DMS 273 (cell line): ENCODE measurements around the gene PCNX3.
A peak's percentile ranks its signal among the peaks of the same experiment; 100 is the strongest.

ENCODE experiments used
- DNase-seq: peaks from one replicate; lab custom pipeline; 2025; ENCODE audit not compliant: unreplicated experiment; lab: John Stamatoyannopoulos, UW

PCNX3 gene

DNA sequence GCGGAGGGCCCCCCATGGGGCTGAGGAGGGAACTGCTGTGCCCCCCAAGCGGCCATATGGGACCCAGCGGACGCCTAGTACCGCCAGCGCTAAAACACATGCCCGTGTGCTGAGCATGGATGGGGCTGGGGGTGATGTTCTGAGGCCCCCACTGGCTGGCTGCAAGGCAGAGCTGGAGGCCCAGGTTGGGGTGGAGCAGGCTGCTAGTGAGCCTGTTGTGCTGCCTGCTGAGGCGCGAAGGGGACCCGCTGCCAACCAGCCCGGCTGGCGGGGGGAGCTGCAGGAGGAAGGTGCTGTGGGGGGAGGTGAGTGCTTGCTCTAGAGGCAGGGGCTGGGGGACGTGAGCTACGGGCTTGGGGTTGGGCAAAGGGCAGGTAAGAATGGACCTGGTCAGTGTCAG lies 3.2 kb downstream of the PCNX3 start:
- no peak for DNase-seq

GRCh38 chr11:65619281-65619928 lies 3.8 kb downstream of the PCNX3 start:
- DNase-seq: no peak

GRCh38 chr11:65620666-65621065 lies 5.1 kb downstream of the PCNX3 start:
- DNase-seq: no peak

GRCh38 chr11:65621460-65621859 lies 5.9 kb downstream of the PCNX3 start:
- DNase-seq: no peak

DNA sequence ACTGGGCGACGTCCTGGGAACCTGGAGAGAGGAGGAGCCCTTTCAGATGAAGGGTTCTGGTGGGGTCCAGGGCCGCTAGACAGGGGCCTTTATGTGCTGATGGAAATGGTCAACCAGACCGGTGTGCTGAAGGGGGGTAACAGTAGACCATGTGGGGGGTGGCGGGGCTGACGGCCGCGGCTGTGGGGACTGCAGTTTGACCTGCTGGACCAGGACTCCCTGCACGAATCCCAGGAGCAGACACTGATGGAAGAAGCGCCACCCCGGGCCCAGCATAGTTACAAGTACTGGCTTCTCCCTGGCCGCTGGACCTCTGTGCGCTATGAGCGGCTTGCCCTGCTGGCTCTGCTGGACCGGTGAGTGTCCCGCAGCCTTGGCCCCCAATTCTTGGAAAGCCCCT lies 6.4 kb downstream of the PCNX3 start:
- DNase-seq: no peak

DNA sequence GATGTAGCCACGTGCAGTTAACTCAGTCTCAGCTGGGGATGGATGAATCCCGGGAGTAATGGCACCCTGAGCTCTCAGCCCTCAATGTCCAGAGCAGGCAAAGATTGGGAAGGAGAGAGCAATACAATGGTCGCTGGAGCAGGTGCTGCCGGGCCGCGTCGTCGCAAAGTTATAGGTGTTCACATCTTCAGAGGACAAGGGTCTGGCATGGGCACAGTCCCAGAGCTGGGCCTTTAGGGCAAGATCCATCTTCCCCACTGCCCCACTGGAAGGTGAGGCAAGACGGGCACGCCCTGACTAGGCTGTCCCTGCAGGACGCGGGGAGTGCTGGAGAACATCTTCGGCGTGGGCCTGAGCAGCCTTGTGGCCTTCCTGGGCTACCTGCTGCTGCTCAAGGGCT lies 7.6 kb downstream of the PCNX3 start:
- no peak for DNase-seq

DNA sequence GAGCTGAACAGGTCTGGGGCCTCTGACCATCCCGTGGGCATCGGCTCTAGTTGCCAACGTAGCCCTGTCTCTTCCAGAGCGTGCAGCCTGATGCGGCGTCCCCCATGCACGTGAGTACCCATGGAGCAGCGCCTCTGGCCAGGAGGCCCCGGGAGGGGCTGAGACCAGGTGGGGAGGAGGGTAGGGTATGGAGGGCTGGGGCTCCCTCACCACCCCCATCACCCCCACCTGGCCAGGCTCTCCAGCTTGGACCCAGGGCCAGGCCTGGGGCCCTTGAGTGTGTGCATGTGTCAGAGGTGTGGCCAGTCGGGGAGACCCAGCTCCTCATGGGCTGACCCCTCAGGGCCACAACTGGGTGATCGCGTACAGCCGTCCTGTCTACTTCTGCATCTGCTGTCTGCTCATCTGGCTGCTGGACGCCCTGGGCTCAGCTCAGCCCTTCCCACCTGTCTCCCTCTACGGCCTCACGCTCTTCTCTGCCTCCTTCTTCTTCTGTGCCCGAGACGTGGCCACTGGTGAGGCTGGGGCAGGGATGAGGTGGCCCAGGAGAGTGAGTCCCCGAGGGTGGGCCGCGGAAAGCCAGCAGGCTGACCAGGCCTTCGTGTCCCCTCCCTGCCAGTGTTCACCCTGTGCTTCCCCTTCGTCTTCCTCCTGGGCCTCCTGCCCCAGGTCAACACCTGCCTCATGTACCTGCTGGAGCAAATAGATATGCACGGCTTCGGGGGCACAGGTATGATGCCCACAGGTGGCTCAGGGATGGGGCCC lies 8.5 kb downstream of the PCNX3 start:
- DNase-seq: no peak

DNA sequence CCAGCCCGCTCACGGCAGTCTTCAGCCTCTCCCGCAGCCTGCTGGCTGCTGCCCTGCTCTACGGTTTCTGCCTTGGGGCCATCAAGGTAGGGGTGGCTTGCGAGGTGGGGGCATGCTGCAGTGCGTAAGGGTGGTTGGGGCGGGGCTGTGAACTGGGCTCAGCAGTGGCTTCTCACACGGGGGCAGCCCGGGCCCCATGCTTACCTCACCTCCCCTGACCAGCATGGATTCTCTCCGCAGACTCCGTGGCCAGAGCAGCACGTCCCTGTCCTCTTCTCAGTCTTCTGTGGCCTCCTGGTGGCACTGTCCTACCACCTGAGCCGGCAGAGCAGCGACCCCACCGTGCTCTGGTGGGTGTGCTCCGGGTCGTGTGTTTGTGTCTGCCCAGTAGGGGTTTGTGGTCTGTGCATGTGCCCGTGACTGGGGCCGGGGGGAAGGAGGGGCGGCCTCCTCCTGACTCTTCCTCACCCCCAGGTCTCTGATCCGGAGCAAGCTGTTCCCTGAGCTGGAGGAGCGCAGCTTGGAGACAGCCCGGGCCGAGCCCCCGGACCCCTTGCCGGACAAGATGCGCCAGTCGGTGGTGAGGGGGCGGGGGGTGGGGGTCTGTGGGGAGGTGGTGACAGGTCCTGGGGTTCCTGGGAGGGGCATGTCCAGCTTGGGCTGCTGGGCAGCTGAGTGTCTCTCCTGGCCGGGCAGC lies 9.5 kb downstream of the PCNX3 start:
- DNase-seq: no peak

DNA sequence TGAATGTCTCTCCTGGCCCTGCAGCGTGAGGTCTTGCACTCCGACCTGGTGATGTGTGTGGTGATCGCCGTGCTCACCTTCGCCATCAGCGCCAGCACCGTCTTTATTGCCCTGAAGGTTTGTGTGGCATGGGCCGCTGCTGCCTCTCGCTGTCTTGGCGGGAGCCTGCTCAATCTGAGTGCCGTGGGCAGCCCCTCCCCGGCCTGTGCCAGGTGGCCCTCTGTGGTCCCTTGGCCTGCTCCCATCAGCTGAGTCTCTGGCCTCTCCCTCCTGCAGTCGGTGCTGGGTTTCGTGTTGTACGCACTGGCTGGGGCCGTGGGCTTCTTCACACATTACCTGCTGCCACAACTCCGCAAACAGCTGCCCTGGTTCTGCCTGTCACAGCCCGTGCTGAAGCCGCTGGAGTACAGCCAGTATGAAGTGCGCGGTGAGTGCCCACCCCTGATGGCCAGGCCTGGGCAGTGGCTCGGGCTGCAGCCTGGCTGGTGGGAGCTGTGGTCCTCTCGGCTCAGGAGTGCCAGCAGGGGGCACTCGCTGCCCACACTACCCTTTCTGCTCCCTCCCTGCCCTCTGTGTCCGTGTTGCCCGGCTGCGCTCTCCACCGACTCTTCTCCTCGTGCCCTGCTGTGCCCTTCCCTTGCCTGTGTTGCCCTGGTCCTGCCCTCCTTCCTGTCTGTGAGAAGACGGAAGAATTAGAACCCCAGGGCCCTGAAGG lies 10.2 kb downstream of the PCNX3 start:
- DNase-seq: peak; percentile 40

- no peak for DNase-seq
Measured at GRCh38 chr11:65627202-65627601, 11.6 kb downstream of the PCNX3 start.

DNA sequence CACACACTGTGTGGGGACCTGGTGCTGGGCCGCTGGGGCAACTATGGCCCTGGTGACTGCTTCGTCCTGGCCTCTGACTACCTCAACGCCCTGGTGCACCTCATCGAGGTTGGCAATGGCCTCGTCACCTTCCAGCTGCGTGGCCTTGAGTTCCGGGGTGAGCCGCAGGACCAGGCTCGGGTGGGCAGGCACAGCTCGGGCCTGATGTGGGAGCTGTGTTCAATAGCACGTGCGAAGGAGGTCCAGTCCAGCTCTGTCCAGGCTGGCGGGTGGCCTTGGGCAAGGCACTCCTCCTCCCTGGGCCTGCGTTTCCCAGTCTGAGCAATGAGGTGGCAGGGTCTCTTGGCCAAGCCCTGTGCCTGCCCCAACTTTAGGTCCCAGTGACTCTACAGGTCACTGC lies 14.0 kb downstream of the PCNX3 start:
- no peak for DNase-seq

- DNase-seq: no peak
Measured at GRCh38 chr11:65630215-65630614, 14.6 kb downstream of the PCNX3 start.

- DNase-seq: no peak
Measured at GRCh38 chr11:65633390-65634108, 18.0 kb downstream of the PCNX3 start.

DNA sequence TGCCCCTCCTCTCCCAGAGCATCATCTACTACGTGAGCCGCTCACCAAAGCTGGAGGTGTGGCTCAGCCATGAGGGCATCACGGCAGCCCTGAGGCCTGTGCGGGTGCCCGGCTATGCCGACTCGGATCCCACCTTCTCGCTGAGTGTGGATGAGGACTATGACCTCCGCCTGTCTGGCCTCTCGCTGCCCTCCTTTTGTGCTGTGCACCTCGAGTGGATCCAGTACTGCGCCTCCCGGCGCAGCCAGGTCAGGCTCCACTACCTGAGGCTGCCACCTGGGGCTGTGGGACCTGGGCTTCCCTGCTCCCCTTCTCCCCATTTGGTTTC lies 18.5 kb downstream of the PCNX3 start:
- no peak for DNase-seq

DNA sequence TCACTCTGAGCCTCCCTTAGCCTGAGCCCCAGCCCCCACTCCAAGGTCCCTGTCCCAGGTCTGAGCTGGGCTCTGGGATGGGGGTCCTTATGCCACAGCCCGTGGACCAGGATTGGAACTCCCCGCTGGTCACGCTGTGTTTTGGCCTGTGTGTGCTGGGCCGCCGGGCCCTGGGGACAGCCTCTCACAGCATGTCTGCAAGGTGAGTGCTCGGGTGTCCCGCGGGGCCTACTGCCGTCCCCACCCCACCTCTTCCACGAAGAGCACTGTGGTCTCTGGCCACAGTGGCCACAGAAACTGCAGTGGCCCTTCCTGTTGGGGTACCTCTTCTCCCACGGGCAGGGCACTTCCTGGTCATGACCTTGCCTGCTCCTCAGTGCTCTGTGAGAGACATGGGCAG lies 18.9 kb downstream of the PCNX3 start:
- no peak for DNase-seq

- no peak for DNase-seq
Measured at GRCh38 chr11:65634905-65635731, 19.5 kb downstream of the PCNX3 start.

- no peak for DNase-seq
Measured at GRCh38 chr11:65636108-65637031, 20.8 kb downstream of the PCNX3 start.

DNA sequence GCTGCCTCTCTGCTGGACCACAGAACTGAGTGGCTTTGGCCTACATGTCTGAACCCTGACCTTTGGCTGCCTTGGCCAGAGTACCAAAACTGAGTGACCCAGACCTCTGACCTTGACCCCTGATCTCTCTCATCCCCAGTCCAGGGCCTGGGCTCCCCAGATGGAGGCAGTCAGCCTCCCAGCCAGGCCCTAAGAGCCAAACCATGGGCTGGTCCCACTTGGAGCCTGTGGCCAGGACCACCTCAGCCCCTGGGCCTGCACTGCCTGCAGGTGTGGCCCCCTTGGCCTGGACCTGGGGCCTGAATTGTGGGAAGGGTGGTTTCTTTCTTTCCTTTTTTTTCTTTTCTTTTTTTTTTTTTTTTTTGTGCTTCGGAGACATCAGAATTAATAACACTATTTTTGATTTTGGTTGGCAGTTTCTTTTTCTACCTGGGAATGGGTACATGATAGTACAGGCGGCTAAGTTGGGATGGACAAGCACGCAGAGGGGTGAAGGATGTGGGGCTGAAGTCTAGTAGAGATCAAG lies 21.5 kb downstream of the PCNX3 start:
- no peak for DNase-seq
